ENCODE results near the gene BPIFB6. TPM values are rescaled to one million over a fixed set of nuclear protein-coding genes. Genes with fewer than 3 reads are reported as not detected.

BPIFB6 gene
- total and polyA plus RNA-seq, 10 of the 15 experiments (the other 5 are each of a cell fraction or from before 2014, with no cell fraction given): not detected

DNA sequence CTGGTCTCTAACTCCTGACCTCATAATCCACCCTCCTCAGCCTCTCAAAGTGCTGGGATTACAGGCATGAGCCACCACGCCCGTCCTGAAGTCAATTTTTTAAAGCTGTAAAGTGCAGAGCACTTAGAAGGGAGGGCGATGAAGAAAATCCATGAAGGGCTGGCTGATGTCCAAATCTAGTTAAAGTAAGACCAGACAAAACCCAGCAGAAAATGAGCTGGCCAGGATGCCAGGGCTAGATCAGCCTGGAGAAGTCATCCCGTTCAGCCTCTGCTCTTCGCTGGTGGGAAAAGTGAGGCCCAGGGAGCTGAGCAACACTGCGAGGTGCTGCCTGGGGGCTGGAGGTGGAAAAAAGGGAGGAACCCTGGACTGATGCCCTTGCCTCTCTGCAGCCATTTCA lies 51.1 kb downstream of the BPIFB6 start (continued):
- TF ChIP-seq ZNF207 (IDR thresholded peaks at IDR 0.05; ENCODE audit: borderline replicate concordance) (no peak), RELA (IDR thresholded peaks at IDR 0.05; ENCODE audit: borderline replicate concordance, partially characterized antibody) (no peak), CEBPZ (IDR thresholded peaks at IDR 0.05; ENCODE audit: low read depth, low read length) (no peak), CREB1 (IDR thresholded peaks at IDR 0.05; ENCODE audit: low read depth) (no peak), MTA3 (IDR thresholded peaks at IDR 0.05; ENCODE audit: borderline replicate concordance, low read length) (no peak), FOXK2 (IDR thresholded peaks at IDR 0.05) (no peak), CHD2 (IDR thresholded peaks at IDR 0.05; ENCODE audit: borderline replicate concordance, low read depth, low read length) (no peak), RAD21 (IDR thresholded peaks at IDR 0.05; ENCODE audit: insufficient read depth, low read depth, low read length) (no peak)
- TF ChIP-seq, protein P1, sequence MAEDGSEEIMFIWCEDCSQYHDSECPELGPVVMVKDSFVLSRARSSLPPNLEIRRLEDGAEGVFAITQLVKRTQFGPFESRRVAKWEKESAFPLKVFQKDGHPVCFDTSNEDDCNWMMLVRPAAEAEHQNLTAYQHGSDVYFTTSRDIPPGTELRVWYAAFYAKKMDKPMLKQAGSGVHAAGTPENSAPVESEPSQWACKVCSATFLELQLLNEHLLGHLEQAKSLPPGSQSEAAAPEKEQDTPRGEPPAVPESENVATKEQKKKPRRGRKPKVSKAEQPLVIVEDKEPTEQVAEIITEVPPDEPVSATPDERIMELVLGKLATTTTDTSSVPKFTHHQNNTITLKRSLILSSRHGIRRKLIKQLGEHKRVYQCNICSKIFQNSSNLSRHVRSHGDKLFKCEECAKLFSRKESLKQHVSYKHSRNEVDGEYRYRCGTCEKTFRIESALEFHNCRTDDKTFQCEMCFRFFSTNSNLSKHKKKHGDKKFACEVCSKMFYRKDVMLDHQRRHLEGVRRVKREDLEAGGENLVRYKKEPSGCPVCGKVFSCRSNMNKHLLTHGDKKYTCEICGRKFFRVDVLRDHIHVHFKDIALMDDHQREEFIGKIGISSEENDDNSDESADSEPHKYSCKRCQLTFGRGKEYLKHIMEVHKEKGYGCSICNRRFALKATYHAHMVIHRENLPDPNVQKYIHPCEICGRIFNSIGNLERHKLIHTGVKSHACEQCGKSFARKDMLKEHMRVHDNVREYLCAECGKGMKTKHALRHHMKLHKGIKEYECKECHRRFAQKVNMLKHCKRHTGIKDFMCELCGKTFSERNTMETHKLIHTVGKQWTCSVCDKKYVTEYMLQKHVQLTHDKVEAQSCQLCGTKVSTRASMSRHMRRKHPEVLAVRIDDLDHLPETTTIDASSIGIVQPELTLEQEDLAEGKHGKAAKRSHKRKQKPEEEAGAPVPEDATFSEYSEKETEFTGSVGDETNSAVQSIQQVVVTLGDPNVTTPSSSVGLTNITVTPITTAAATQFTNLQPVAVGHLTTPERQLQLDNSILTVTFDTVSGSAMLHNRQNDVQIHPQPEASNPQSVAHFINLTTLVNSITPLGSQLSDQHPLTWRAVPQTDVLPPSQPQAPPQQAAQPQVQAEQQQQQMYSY (CRISPR knock-in tag; IDR thresholded peaks at IDR 0.05): no peak
- TF ChIP-seq, protein P2, sequence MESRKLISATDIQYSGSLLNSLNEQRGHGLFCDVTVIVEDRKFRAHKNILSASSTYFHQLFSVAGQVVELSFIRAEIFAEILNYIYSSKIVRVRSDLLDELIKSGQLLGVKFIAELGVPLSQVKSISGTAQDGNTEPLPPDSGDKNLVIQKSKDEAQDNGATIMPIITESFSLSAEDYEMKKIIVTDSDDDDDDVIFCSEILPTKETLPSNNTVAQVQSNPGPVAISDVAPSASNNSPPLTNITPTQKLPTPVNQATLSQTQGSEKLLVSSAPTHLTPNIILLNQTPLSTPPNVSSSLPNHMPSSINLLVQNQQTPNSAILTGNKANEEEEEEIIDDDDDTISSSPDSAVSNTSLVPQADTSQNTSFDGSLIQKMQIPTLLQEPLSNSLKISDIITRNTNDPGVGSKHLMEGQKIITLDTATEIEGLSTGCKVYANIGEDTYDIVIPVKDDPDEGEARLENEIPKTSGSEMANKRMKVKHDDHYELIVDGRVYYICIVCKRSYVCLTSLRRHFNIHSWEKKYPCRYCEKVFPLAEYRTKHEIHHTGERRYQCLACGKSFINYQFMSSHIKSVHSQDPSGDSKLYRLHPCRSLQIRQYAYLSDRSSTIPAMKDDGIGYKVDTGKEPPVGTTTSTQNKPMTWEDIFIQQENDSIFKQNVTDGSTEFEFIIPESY (IDR thresholded peaks at IDR 0.05): no peak
- TF ChIP-seq, protein P3, sequence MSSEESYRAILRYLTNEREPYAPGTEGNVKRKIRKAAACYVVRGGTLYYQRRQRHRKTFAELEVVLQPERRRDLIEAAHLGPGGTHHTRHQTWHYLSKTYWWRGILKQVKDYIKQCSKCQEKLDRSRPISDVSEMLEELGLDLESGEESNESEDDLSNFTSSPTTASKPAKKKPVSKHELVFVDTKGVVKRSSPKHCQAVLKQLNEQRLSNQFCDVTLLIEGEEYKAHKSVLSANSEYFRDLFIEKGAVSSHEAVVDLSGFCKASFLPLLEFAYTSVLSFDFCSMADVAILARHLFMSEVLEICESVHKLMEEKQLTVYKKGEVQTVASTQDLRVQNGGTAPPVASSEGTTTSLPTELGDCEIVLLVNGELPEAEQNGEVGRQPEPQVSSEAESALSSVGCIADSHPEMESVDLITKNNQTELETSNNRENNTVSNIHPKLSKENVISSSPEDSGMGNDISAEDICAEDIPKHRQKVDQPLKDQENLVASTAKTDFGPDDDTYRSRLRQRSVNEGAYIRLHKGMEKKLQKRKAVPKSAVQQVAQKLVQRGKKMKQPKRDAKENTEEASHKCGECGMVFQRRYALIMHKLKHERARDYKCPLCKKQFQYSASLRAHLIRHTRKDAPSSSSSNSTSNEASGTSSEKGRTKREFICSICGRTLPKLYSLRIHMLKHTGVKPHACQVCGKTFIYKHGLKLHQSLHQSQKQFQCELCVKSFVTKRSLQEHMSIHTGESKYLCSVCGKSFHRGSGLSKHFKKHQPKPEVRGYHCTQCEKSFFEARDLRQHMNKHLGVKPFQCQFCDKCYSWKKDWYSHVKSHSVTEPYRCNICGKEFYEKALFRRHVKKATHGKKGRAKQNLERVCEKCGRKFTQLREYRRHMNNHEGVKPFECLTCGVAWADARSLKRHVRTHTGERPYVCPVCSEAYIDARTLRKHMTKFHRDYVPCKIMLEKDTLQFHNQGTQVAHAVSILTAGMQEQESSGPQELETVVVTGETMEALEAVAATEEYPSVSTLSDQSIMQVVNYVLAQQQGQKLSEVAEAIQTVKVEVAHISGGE (CRISPR knock-in tag; IDR thresholded peaks at IDR 0.05): no peak

Measured in GM12878 (cell line).